Calu3 (cell line): ENCODE data around the gene STXBP5L. TPM values are rescaled to one million over a fixed set of nuclear protein-coding genes. Genes with fewer than 3 reads are reported as not detected.
"Not testable (repeated sequence)": the region's sequence is repeated elsewhere in the genome, so short reads cannot be mapped to it uniquely, and the experiment has no call there.

Experiments
- BruUV-seq: library from RNA; stranded (reverse); fragments of 400-500 nt; replicated peaks from 2 replicates; lab custom pipeline; 2021; lab: Mats Ljungman, UMichigan
- CTCF ChIA-PET: fragments of 300-600 bp; sonication (Branson Sonifier 250); formaldehyde crosslinking; loops from one replicate; lab custom pipeline; 2022; ENCODE audit warnings: antibody characterized with exemption; lab: Charles Lee
- DNase-seq: peaks from one replicate; pipeline ENCODE4 v3.0.0; 2022
- H3K27ac Mint-ChIP-seq: one replicate; pipeline ENCODE4 v1.8.0; 2022; ENCODE audit warnings: mixed read lengths; ENCODE audit not compliant: unreplicated experiment
- H3K27me3 Mint-ChIP-seq: one replicate; pipeline ENCODE4 v1.8.0; 2022; ENCODE audit warnings: mixed read lengths; ENCODE audit not compliant: unreplicated experiment
- H3K36me3 Mint-ChIP-seq: one replicate; pipeline ENCODE4 v1.8.0; 2022; ENCODE audit warnings: mild to moderate bottlenecking, moderate library complexity, mixed read lengths; ENCODE audit not compliant: insufficient read depth, unreplicated experiment
- H3K4me1 Mint-ChIP-seq: one replicate; pipeline ENCODE4 v1.8.0; 2022; ENCODE audit warnings: mild to moderate bottlenecking, low read depth, mixed read lengths; ENCODE audit not compliant: unreplicated experiment
- H3K4me3 Mint-ChIP-seq: one replicate; pipeline ENCODE4 v1.8.0; 2022; ENCODE audit warnings: mild to moderate bottlenecking, low read depth, moderate library complexity, mixed read lengths; ENCODE audit not compliant: unreplicated experiment
- H3K9me3 Mint-ChIP-seq: one replicate; pipeline ENCODE4 v1.8.0; 2022; ENCODE audit warnings: low read depth, mixed read lengths; ENCODE audit not compliant: unreplicated experiment
- intact Hi-C: fragments of 100-400 bp; cut with micrococcal nuclease; formaldehyde crosslinking; loops from one replicate; pipeline ENCODE4 v1.10.0; 2022; ENCODE audit not compliant: unreplicated experiment
- total RNA-seq: library from RNA; stranded (reverse); gene quantifications from 2 replicates; pipeline ENCODE4 v1.2.3, GENCODE V29; 2022
- TF ChIP-seq, protein P1 (sequence below): fragments of 200-600 bp; IDR thresholded peaks from one replicate; pipeline ENCODE4 v1.8.0; 2022; ENCODE audit warnings: antibody characterized with exemption; ENCODE audit not compliant: unreplicated experiment

Gene STXBP5L
- total RNA-seq, 1 experiment from 2014 or later, result not detected

- Mint-ChIP-seq H3K4me1 (no peaks in the 10 kb centered on the region), H3K27me3 (no peaks in the 10 kb centered on the region), H3K4me3 (no peak overlapping the region), H3K36me3 (no peaks in the 10 kb centered on the region), H3K27ac (no peak overlapping the region), H3K9me3 (no peaks in the 10 kb centered on the region)
- TF ChIP-seq, protein P1, sequence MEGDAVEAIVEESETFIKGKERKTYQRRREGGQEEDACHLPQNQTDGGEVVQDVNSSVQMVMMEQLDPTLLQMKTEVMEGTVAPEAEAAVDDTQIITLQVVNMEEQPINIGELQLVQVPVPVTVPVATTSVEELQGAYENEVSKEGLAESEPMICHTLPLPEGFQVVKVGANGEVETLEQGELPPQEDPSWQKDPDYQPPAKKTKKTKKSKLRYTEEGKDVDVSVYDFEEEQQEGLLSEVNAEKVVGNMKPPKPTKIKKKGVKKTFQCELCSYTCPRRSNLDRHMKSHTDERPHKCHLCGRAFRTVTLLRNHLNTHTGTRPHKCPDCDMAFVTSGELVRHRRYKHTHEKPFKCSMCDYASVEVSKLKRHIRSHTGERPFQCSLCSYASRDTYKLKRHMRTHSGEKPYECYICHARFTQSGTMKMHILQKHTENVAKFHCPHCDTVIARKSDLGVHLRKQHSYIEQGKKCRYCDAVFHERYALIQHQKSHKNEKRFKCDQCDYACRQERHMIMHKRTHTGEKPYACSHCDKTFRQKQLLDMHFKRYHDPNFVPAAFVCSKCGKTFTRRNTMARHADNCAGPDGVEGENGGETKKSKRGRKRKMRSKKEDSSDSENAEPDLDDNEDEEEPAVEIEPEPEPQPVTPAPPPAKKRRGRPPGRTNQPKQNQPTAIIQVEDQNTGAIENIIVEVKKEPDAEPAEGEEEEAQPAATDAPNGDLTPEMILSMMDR, result no peak
- intact Hi-C loops, result no loop called here
- no TSS peak for BruUV-seq
- DNase-seq, result no peak
- CTCF ChIA-PET, result interaction anchor here (0.6 kb wide), 1 partner anchor 276 kb away, joined by 7 read pairs; no protein-coding TSS in a partner anchor
Observed at GRCh38 chr3:121228971-121229370, 321.0 kb downstream of the STXBP5L start.

DNA sequence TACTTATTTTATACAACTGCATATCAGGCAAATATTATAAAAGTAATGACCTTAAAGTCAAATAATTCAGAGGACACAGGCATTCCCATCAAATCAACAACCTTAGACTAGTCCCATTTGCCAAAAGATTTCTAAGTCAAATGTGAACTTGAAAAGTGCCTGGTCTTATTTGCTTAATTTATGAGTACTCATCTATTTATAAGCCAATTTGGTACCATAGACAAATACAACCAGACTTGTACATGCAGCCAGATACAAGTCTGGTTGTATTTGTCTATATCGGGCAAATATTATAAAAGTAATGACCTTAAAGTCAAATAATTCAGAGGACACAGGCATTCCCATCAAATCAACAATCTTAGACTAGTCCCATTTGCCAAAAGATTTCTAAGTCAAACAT lies 322.2 kb downstream of the STXBP5L start:
- CTCF ChIA-PET, BruUV-seq: not testable (repeated sequence)

GRCh38 chr3:121231872-121232271 lies 323.9 kb downstream of the STXBP5L start:
- H3K4me1 Mint-ChIP-seq, result no peaks in the 10 kb centered on the region
- BruUV-seq, result no TSS peak
- no peak overlapping the region for H3K27ac Mint-ChIP-seq
- H3K4me3 Mint-ChIP-seq, result no peak overlapping the region
- no peaks in the 10 kb centered on the region for H3K36me3 Mint-ChIP-seq
- CTCF ChIA-PET, result no interaction called here
- no peaks in the 10 kb centered on the region for H3K27me3 Mint-ChIP-seq
- DNase-seq, result no peak
- intact Hi-C loops, result no loop called here
- no peaks in the 10 kb centered on the region for H3K9me3 Mint-ChIP-seq
- TF ChIP-seq, protein P1, result no peak

More for the DNA sequence above, 322.2 kb downstream of the STXBP5L start:
- H3K9me3 Mint-ChIP-seq, H3K36me3 Mint-ChIP-seq, H3K4me1 Mint-ChIP-seq, DNase-seq, H3K27ac Mint-ChIP-seq, H3K4me3 Mint-ChIP-seq, intact Hi-C loops, H3K27me3 Mint-ChIP-seq: not testable (repeated sequence)

DNA sequence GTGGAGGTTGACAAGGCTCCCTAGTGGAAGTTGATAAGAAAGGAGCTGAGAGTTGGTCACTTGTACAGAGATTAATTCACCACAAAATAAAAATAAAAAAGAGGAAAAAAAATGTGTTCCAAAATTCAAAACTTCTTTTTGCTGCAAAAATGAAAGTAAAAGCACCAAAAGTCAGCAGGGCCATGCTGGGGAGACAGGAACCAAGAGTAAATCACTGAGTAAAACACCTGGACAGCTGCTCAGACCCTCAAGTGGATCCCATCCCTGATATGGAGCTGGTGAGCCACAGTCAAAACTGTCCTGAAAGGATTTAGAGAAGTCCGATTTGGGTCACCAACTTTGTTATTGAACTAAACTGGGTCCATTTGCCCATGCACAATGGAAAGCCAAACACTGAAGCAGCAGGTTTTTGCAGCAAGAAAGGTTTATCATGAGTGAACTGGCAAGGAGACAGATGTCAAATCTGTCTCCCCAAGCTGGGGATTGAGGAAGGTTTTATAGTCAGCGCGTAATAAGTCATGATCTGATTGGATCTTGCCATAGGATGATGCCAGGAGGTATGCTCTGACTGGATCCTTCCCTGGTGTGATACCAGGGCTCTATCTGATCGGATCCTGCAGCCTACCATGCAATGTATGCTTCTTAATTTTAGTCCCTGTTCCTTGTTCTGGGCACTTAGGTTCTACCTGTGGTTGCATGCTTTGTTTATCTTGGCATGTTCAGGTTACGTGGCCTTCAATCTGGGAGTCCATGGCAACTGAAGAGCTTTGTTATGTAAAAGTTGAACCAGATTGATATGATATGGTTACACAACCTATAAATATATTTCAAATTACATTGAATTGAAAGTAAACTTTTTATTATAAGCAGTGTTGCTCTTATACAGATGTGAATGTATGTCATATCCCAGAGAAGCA lies 324.6 kb downstream of the STXBP5L start:
- BruUV-seq, result no TSS peak
- intact Hi-C loops, result no loop called here
- no peaks in the 10 kb centered on the region for H3K27me3 Mint-ChIP-seq
- no peak for DNase-seq
- H3K9me3 Mint-ChIP-seq, result no peaks in the 10 kb centered on the region
- TF ChIP-seq, protein P1, result no peak
- H3K4me1 Mint-ChIP-seq, result no peaks in the 10 kb centered on the region
- no peak overlapping the region for H3K4me3 Mint-ChIP-seq
- H3K27ac Mint-ChIP-seq, result no peak overlapping the region
- no peaks in the 10 kb centered on the region for H3K36me3 Mint-ChIP-seq
- CTCF ChIA-PET, result interaction anchor here (1.0 kb wide), 1 partner anchor 10 kb away, joined by 3 read pairs; no protein-coding TSS in a partner anchor
